Measurements from ENCODE around the gene UPK3A. TPM values are rescaled to one million over a fixed set of nuclear protein-coding genes. Genes with fewer than 3 reads are reported as not detected.

The UPK3A gene
- total RNA-seq, 4 donors from 2014 or later = 0.79 TPM; not detected in 3

GRCh38 chr22:45295492-45295891 lies 10.7 kb downstream of the UPK3A start:
- no peaks in the 10 kb centered on the region for H3K4me1 ChIP-seq
- WGBS, 2 donors (ENCODE audit: low coverage in 1 of 2) = 79% methylated on average over 9 of the region's 9 CpGs; no CpG with 5 or more reads in 1 of the 2 donors
- no peaks in the 10 kb centered on the region for H3K27me3 ChIP-seq
- no peak overlapping the region for H3K27ac ChIP-seq
- no peak for TF ChIP-seq CTCF (IDR thresholded peaks at IDR 0.05)
- TF ChIP-seq EP300 (IDR thresholded peaks at IDR 0.05; ENCODE audit: low read depth) = no peak
- no peak overlapping the region for H3K4me3 ChIP-seq
- intact Hi-C loops (cut with DNase I; ENCODE audit: low total_unique reads) = no loop called here
- H3K36me3 ChIP-seq = no peaks in the 10 kb centered on the region
- in situ Hi-C loops (cut with MboI; ENCODE audit: low pct_ligation_motif_present in 1 of 4, low pct_unique_long_range_greater_than_20kb in 1 of 4, low sequenced_read_pairs in 3 of 4) = no loop called here
- no peaks in the 10 kb centered on the region for H3K9me3 ChIP-seq
- DNase-seq = no peak

- H3K4me1 ChIP-seq = peaks cover 0 to 2% (median 0%) of the 10 kb centered on the region in 4 donors
- H3K27ac ChIP-seq = no peak overlapping the region
- no peaks in the 10 kb centered on the region for H3K36me3 ChIP-seq
- TF ChIP-seq CTCF (IDR thresholded peaks at IDR 0.05) (no peak), POLR2A (IDR thresholded peaks at IDR 0.05) (no peak), EP300 (IDR thresholded peaks at IDR 0.05; ENCODE audit: low read depth) (no peak), POLR2AphosphoS5 (IDR thresholded peaks at IDR 0.05) (no peak)
- intact Hi-C loops (cut with DNase I; ENCODE audit: low total_unique reads) (no loop called here), in situ Hi-C loops (cut with MboI; ENCODE audit: low pct_ligation_motif_present in 1 of 4, low pct_unique_long_range_greater_than_20kb in 1 of 4, low sequenced_read_pairs in 3 of 4) (no loop called here)
- no peaks in the 10 kb centered on the region for H3K9me3 ChIP-seq
- no peak for DNase-seq
- 78% methylated on average over 13 of the region's 13 CpGs; no CpG with 5 or more reads in 1 of the 2 donors for WGBS, 2 donors (ENCODE audit: low coverage in 1 of 2)
- no peaks in the 10 kb centered on the region for H3K27me3 ChIP-seq
- H3K4me3 ChIP-seq = no peak overlapping the region
Measured at GRCh38 chr22:45296628-45297297, 12.0 kb downstream of the UPK3A start.

- no peaks in the 10 kb centered on the region for H3K27me3 ChIP-seq
- no peak for TF ChIP-seq EP300 (IDR thresholded peaks at IDR 0.05; ENCODE audit: low read depth)
- no peak for TF ChIP-seq POLR2AphosphoS5 (IDR thresholded peaks at IDR 0.05)
- no peak for TF ChIP-seq CTCF (IDR thresholded peaks at IDR 0.05)
- no peak for TF ChIP-seq POLR2A (IDR thresholded peaks at IDR 0.05)
- 72 to 87% methylated on average over 6 to 15 of the region's 15 CpGs for WGBS, 2 donors (ENCODE audit: low coverage in 1 of 2)
- no peak for DNase-seq
- H3K27ac ChIP-seq = no peak overlapping the region
- H3K9me3 ChIP-seq = no peaks in the 10 kb centered on the region
- peaks cover 0 to 16% (median 0%) of the 10 kb centered on the region in 4 donors for H3K4me1 ChIP-seq
- intact Hi-C loops (cut with DNase I; ENCODE audit: low total_unique reads) = no loop called here
- no peaks in the 10 kb centered on the region for H3K36me3 ChIP-seq
- in situ Hi-C loops (cut with MboI; ENCODE audit: low pct_ligation_motif_present in 1 of 4, low pct_unique_long_range_greater_than_20kb in 1 of 4, low sequenced_read_pairs in 3 of 4) = no loop called here
- H3K4me3 ChIP-seq = no peak overlapping the region
Measured at GRCh38 chr22:45298934-45299505, 14.3 kb downstream of the UPK3A start.

- peak overlapping the region; percentile 25 to 68 (median 52) for H3K27ac ChIP-seq
- WGBS, 2 donors (ENCODE audit: low coverage in 1 of 2) = 49 to 54% methylated on average over 3 to 8 of the region's 8 CpGs
- intact Hi-C loops (cut with DNase I; ENCODE audit: low total_unique reads) = no loop called here
Measured at GRCh38 chr22:45302751-45303150, 18.0 kb downstream of the UPK3A start.

More at GRCh38 chr22:45302751-45303150, 18.0 kb downstream of the UPK3A start:
- no peak for DNase-seq
- TF ChIP-seq POLR2A (IDR thresholded peaks at IDR 0.05) (no peak), POLR2AphosphoS5 (IDR thresholded peaks at IDR 0.05) (no peak), CTCF (IDR thresholded peaks at IDR 0.05) (no peak), EP300 (IDR thresholded peaks at IDR 0.05; ENCODE audit: low read depth) (no peak)
- peaks cover 0 to 23% (median 4%) of the 10 kb centered on the region in 4 donors for H3K4me1 ChIP-seq
- H3K36me3 ChIP-seq = no peaks in the 10 kb centered on the region
- no peaks in the 10 kb centered on the region for H3K27me3 ChIP-seq
- no peak overlapping the region for H3K4me3 ChIP-seq
- in situ Hi-C loops (cut with MboI; ENCODE audit: low pct_ligation_motif_present in 1 of 4, low pct_unique_long_range_greater_than_20kb in 1 of 4, low sequenced_read_pairs in 3 of 4) = no loop called here
- no peaks in the 10 kb centered on the region for H3K9me3 ChIP-seq
